ENCODE results near the gene SLC25A23. TPM values are rescaled to one million over a fixed set of nuclear protein-coding genes. Genes with fewer than 3 reads are reported as not detected.
A peak's percentile ranks its signal among the peaks of the same experiment; 100 is the strongest.

Gene SLC25A23
- total and polyA plus RNA-seq, 9 of the 15 experiments (the other 6 are each of a cell fraction or from before 2014, with no cell fraction given) = 6.1 to 72.0 (median 26.6) TPM

GRCh38 chr19:6424939-6425731 is 34.5 kb downstream of the SLC25A23 start (continued):
- TF ChIP-seq ZNF639 (CRISPR knock-in tag; conservative IDR thresholded peaks at IDR 0.05 in 1 of 2, IDR thresholded peaks at IDR 0.05 in 1 of 2) (peak in 1 of 2 experiments; percentile 90; a peak in 2 of 4 replicates), ZBTB12 (CRISPR knock-in tag; IDR thresholded peaks at IDR 0.05) (peak; percentile 34; the same call in 1 of the 2 replicates), CBX5 (IDR thresholded peaks at IDR 0.05; ENCODE audit: borderline replicate concordance, low read depth) (no peak), SREBF2 (CRISPR knock-in tag; IDR thresholded peaks at IDR 0.05) (peak; percentile 95; the same call in 1 of the 2 replicates), ZNF436 (CRISPR knock-in tag; IDR thresholded peaks at IDR 0.05) (no peak), MLLT1 (IDR thresholded peaks at IDR 0.05) (peak in 1 of 2 experiments; percentile 99; a peak in 2 of 4 replicates), PHB2 (IDR thresholded peaks at IDR 0.05; ENCODE audit: low read depth) (no peak), SRSF7 (optimal IDR thresholded peaks at IDR 0.05; ENCODE audit: low read depth, low read length) (no peak), DPF2 (IDR thresholded peaks at IDR 0.05) (no peak), ATF7 (IDR thresholded peaks at IDR 0.05) (peak; percentile 95), BRF1 (IDR thresholded peaks at IDR 0.05; ENCODE audit: borderline replicate concordance, extremely low read depth, insufficient read length) (no peak), PURB (CRISPR knock-in tag; IDR thresholded peaks at IDR 0.05; ENCODE audit: low read depth) (no peak), ZNF592 (IDR thresholded peaks at IDR 0.05) (peak; percentile 100), GMEB1 (CRISPR knock-in tag; IDR thresholded peaks at IDR 0.05) (0 out of 2 replicates have a peak, but pooled peaks have one; percentile 26), NUFIP1 (IDR thresholded peaks at IDR 0.05; ENCODE audit: partially characterized antibody) (no peak), HMBOX1 (IDR thresholded peaks at IDR 0.05) (peak; percentile 51; the same call in 1 of the 2 replicates)

Data from K562 (cell line).